ENCODE data around the gene NT5DC4. TPM values are rescaled to one million over a fixed set of nuclear protein-coding genes. Genes with fewer than 3 reads are reported as not detected.

The NT5DC4 gene
- total and polyA plus RNA-seq, 2 of the 4 experiments (the other 2 are of a cell fraction), result not detected

DNA sequence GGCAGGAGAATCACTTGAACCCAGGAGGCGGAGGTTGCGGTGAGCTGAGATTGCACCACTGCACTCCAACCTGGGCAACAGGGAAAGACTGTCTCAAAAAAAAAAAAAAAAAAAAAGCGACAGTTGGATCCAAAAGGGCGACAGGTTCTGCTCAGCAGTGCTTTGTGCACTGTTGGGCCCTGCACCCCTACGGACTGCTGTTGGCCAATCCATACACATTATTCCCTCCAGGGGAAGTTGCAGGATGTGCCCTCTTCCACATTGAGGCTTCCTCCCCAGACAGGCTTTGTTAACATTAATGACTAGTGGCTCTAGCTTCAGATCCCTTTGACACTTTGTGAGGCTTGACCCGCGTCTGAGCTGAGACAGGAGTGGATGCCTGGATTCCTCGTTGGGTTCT, 9.4 kb downstream of the NT5DC4 start:
- Histone ChIP-seq H3K4me1 (ENCODE audit: control insufficient read depth, insufficient read depth, low read length) (peaks cover 1% of the 10 kb centered on the region; the same call in 1 of the 2 replicates), H3K4me3 (ENCODE audit: insufficient read depth, low read depth, low read length) (no peak overlapping the region), H2BK15ac (ENCODE audit: low read depth, low read length) (no peak overlapping the region), H2AFZ (replicated peaks; ENCODE audit: low read length, poor library complexity) (no peak overlapping the region), H3K27me3 (ENCODE audit: control insufficient read depth, insufficient read depth, low read length) (no peaks in the 10 kb centered on the region), H3K56ac (ENCODE audit: extremely low read depth, insufficient read depth, low read length) (no peak overlapping the region), H3K27ac (ENCODE audit: insufficient read depth, low read length) (no peak overlapping the region), H3K4me2 (ENCODE audit: low read depth, low read length) (no peak overlapping the region), H2AK5ac (ENCODE audit: low read depth, low read length) (no peak overlapping the region), H4K5ac (ENCODE audit: low read depth, low read length) (no peak overlapping the region), H4K91ac (ENCODE audit: insufficient read depth, low read depth, low read length) (no peak overlapping the region), H2BK20ac (ENCODE audit: low read depth, low read length) (no peak overlapping the region), H4K8ac (ENCODE audit: low read depth in 2 of 2, low read length in 2 of 2) (no peak overlapping the region), H3K18ac (ENCODE audit: low read depth, low read length) (no peak overlapping the region), H3K14ac (replicated peaks; ENCODE audit: low read depth, low read length) (no peak overlapping the region), H3K79me1 (ENCODE audit: low read depth in 1 of 2, low read length in 2 of 2) (no peaks in the 10 kb centered on the region), H2BK5ac (ENCODE audit: low read depth, low read length, poor library complexity, severe bottlenecking) (no peak overlapping the region), H3K9me1 (ENCODE audit: insufficient read depth, low read length) (peaks cover 3% of the 10 kb centered on the region; the same call in 1 of the 2 replicates), H3K9ac (ENCODE audit: low read depth, low read length) (no peak overlapping the region), H3K4ac (ENCODE audit: low read depth, low read length) (no peak overlapping the region), H3K36me3 (ENCODE audit: control insufficient read depth, insufficient read depth, low read length) (no peaks in the 10 kb centered on the region), H2AK9ac (replicated peaks; ENCODE audit: low read depth, low read length, poor library complexity) (no peak overlapping the region), H3K9me3 (ENCODE audit: control insufficient read depth, insufficient read depth, low read length) (no peaks in the 10 kb centered on the region), H4K20me1 (ENCODE audit: insufficient read depth, low read length) (no peaks in the 10 kb centered on the region), H3K23ac (ENCODE audit: low read depth, low read length) (no peak overlapping the region), H2BK120ac (ENCODE audit: low read depth, low read length) (no peak overlapping the region)
- ChIA-PET CTCF (interaction anchor here (1.0 kb wide), 1 partner anchor 130 kb away, joined by 3 read pairs; no protein-coding TSS in a partner anchor), POLR2A (ENCODE audit: unreplicated experiment) (no interaction called here)
- WGBS, 2 experiments (ENCODE audit: extremely low coverage in 2 of 2, insufficient read length in 1 of 2), result 61% methylated on average over 3 of the region's 8 CpGs; no CpG with 5 or more reads in 1 of the 2 experiments
- intact Hi-C loops (cut with micrococcal nuclease), result no loop called here
- DNase-seq, result no peak
- TF ChIP-seq, protein P1, sequence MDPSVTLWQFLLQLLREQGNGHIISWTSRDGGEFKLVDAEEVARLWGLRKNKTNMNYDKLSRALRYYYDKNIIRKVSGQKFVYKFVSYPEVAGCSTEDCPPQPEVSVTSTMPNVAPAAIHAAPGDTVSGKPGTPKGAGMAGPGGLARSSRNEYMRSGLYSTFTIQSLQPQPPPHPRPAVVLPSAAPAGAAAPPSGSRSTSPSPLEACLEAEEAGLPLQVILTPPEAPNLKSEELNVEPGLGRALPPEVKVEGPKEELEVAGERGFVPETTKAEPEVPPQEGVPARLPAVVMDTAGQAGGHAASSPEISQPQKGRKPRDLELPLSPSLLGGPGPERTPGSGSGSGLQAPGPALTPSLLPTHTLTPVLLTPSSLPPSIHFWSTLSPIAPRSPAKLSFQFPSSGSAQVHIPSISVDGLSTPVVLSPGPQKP (IDR thresholded peaks at IDR 0.05; ENCODE audit: borderline replicate concordance, low read depth, low read length), result no peak
- TF ChIP-seq CTCF (conservative IDR thresholded peaks at IDR 0.05; ENCODE audit: low read depth, low read length) (no peak), FOS (IDR thresholded peaks at IDR 0.05; ENCODE audit: low read depth, low read length) (no peak), USF2 (IDR thresholded peaks at IDR 0.05; ENCODE audit: low read depth, low read length) (no peak), NFE2L2 (IDR thresholded peaks at IDR 0.05; ENCODE audit: low read depth, low read length) (no peak), CEBPB (IDR thresholded peaks at IDR 0.05; ENCODE audit: low read depth, low read length) (no peak), MAZ (IDR thresholded peaks at IDR 0.05; ENCODE audit: borderline replicate concordance, low read depth, low read length) (no peak), CHD1 (IDR thresholded peaks at IDR 0.05; ENCODE audit: low read depth, low read length) (no peak), POLR2A (IDR thresholded peaks at IDR 0.05; ENCODE audit: low read depth, low read length) (no peak), BHLHE40 (IDR thresholded peaks at IDR 0.05; ENCODE audit: low read depth, low read length) (no peak), RFX5 (IDR thresholded peaks at IDR 0.05; ENCODE audit: low read depth, low read length) (no peak)
- ATAC-seq (ENCODE audit: low read depth), result no peak
- dilution Hi-C loops (cut with HindIII; ENCODE audit: low sequenced_read_pairs, unreplicated experiment), result no loop called here
- BruUV-seq (replicated peaks), result no TSS peak
- in situ Hi-C loops (cut with MboI; ENCODE audit: low sequenced_read_pairs), result no loop called here

Data from IMR-90 (cell line).